PC-9 (cell line): Measurements from ENCODE around the gene RYR1.

Experiments used
- EZH2 ChIP-seq: fragments of 200-600 bp; sonication (generic); IDR thresholded peaks from 2 replicates; pipeline ENCODE4 v1.8.0; 2017; ENCODE audit warnings: antibody characterized with exemption, low read depth
- TF ChIP-seq, protein P1 (sequence below): fragments of 200-600 bp; sonication (generic); conservative IDR thresholded peaks from 2 replicates; pipeline ENCODE4 v1.6.1; 2017; ENCODE audit warnings: mixed run types, antibody characterized with exemption, mild to moderate bottlenecking, moderate library complexity

DNA sequence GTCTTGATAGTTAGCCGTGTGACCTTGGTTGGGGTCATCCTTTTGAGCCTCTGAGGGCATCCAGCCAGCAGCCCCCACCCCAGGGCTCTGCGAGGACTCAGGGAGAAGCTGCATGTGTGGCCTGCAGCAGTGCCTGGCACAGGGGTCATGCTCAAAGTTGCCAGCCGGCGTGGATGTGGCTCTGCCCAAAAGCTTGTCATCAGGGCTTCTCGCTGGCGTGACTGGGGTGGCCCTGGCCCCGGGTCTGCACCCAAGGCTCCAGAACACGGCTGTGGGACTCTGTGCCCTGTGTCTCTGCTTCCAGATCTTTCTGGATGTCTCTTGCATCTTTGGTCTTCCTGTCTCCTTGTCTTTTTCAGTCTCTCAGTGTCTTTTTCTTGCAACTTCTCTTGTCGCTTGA is 90.9 kb downstream of the RYR1 start:
- TF ChIP-seq, protein P1, sequence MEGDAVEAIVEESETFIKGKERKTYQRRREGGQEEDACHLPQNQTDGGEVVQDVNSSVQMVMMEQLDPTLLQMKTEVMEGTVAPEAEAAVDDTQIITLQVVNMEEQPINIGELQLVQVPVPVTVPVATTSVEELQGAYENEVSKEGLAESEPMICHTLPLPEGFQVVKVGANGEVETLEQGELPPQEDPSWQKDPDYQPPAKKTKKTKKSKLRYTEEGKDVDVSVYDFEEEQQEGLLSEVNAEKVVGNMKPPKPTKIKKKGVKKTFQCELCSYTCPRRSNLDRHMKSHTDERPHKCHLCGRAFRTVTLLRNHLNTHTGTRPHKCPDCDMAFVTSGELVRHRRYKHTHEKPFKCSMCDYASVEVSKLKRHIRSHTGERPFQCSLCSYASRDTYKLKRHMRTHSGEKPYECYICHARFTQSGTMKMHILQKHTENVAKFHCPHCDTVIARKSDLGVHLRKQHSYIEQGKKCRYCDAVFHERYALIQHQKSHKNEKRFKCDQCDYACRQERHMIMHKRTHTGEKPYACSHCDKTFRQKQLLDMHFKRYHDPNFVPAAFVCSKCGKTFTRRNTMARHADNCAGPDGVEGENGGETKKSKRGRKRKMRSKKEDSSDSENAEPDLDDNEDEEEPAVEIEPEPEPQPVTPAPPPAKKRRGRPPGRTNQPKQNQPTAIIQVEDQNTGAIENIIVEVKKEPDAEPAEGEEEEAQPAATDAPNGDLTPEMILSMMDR = no peak
- TF ChIP-seq EZH2 = no peak
